Measurements from ENCODE around the gene LLGL2.

DNA sequence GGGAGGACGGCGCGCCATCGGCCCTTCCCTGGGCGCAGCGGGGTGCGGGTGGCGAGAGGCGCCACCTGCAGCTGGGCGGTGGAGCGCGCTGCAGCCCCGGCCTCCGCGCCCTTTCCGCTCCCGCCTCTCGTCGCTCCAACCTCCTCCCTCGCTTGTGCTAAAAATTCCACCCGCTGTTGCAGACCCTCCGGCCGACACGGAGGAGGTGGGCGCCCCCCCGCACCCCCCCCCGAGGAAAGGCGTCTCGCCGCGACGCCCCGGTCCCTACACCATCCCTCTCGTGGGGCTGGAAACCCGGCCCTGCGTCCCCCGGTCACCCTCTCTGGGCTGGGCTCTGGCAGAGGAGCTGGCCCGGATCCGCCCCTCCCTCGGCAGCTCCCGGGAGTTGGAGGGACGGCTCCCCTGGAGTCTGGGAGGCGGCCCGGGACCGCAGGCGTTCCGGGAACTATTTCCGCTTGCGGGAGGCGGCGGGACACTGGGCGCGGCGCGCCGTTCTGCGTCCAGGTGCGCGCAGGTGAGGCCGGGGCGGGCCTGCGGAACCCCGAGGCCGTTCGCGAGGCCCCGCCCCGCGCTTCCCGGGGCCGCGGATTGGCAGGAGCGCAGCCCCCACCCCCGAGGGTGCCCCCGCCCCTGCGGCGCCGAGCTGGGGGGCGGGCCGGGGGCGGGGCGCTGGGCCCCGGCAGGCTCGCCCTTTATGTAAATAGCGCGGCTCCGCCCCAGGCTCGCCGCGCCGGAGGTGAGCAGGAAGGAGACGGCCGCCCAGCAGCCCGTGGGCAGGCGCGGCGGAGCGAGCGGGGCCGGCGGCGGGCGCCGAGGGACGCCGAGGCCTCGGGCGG is at the start of gene LLGL2:
- TF ChIP-seq, protein P1, sequence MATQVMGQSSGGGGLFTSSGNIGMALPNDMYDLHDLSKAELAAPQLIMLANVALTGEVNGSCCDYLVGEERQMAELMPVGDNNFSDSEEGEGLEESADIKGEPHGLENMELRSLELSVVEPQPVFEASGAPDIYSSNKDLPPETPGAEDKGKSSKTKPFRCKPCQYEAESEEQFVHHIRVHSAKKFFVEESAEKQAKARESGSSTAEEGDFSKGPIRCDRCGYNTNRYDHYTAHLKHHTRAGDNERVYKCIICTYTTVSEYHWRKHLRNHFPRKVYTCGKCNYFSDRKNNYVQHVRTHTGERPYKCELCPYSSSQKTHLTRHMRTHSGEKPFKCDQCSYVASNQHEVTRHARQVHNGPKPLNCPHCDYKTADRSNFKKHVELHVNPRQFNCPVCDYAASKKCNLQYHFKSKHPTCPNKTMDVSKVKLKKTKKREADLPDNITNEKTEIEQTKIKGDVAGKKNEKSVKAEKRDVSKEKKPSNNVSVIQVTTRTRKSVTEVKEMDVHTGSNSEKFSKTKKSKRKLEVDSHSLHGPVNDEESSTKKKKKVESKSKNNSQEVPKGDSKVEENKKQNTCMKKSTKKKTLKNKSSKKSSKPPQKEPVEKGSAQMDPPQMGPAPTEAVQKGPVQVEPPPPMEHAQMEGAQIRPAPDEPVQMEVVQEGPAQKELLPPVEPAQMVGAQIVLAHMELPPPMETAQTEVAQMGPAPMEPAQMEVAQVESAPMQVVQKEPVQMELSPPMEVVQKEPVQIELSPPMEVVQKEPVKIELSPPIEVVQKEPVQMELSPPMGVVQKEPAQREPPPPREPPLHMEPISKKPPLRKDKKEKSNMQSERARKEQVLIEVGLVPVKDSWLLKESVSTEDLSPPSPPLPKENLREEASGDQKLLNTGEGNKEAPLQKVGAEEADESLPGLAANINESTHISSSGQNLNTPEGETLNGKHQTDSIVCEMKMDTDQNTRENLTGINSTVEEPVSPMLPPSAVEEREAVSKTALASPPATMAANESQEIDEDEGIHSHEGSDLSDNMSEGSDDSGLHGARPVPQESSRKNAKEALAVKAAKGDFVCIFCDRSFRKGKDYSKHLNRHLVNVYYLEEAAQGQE (IDR thresholded peaks at IDR 0.05; ENCODE audit: insufficient read depth in 1 of 2, low read depth in 2 of 2, low read length in 2 of 2): no peak
- TF ChIP-seq POLR2AphosphoS5 (IDR thresholded peaks at IDR 0.05; ENCODE audit: low read depth, low read length) (no peak), SIN3A (IDR thresholded peaks at IDR 0.05; ENCODE audit: borderline replicate concordance, insufficient read depth, low read length) (no peak), TAF1 (IDR thresholded peaks at IDR 0.05; ENCODE audit: borderline replicate concordance, insufficient read depth, low read length) (no peak)

Measured in PFSK-1 (cell line).